Smooth muscle cell (in vitro differentiated cells): ENCODE measurements around the gene PLA2G3. TPM values are rescaled to one million over a fixed set of nuclear protein-coding genes. Genes with fewer than 3 reads are reported as not detected.
A peak's percentile ranks its signal among the peaks of the same experiment; 100 is the strongest.

Experiments
- DNase-seq: peaks from one replicate; lab custom pipeline; 2025; ENCODE audit not compliant: unreplicated experiment; lab: John Stamatoyannopoulos, UW
- H2AFZ ChIP-seq: fragments of 200-600 bp; sonication (generic); 2 replicates; pipeline ENCODE4 v1.6.0; 2016; ENCODE audit warnings: antibody characterized with exemption, low read depth, mild to moderate bottlenecking
- H3F3A ChIP-seq: fragments of 200-600 bp; sonication (generic); 2 replicates; pipeline ENCODE4 v1.6.0; 2017; ENCODE audit warnings: antibody characterized with exemption, low read depth
- H3K27ac ChIP-seq: fragments of 200-600 bp; sonication (generic); 2 replicates; pipeline ENCODE4 v1.5.1; 2016; ENCODE audit warnings: low read depth, mild to moderate bottlenecking
- H3K27me3 ChIP-seq: fragments of 200-600 bp; sonication (generic); 2 replicates; pipeline ENCODE4 v1.6.1; 2016; ENCODE audit warnings: low read depth, mild to moderate bottlenecking
- H3K36me3 ChIP-seq: fragments of 200-600 bp; sonication (generic); 2 replicates; pipeline ENCODE4 v1.5.1; 2016; ENCODE audit warnings: low read depth
- H3K4me1 ChIP-seq: fragments of 200-600 bp; sonication (generic); 2 replicates; pipeline ENCODE4 v1.5.1; 2016; ENCODE audit warnings: low read depth
- H3K4me2 ChIP-seq: fragments of 200-600 bp; sonication (generic); 2 replicates; pipeline ENCODE4 v1.6.0; 2016; ENCODE audit warnings: mild to moderate bottlenecking
- H3K4me3 ChIP-seq: fragments of 200-600 bp; sonication (generic); 2 replicates; pipeline ENCODE4 v1.5.1; 2016; ENCODE audit warnings: mild to moderate bottlenecking
- H3K79me2 ChIP-seq: fragments of 200-600 bp; sonication (generic); 2 replicates; pipeline ENCODE4 v1.6.0; 2016; ENCODE audit warnings: low read depth, mild to moderate bottlenecking
- H3K9ac ChIP-seq: fragments of 200-600 bp; sonication (generic); 2 replicates; pipeline ENCODE4 v1.6.0; 2016; ENCODE audit warnings: low read depth
- H3K9me3 ChIP-seq: fragments of 200-600 bp; sonication (generic); replicated peaks from 2 replicates; pipeline ENCODE4 v1.5.1; 2016; ENCODE audit warnings: low read depth
- H4K20me1 ChIP-seq: fragments of 200-600 bp; sonication (generic); 2 replicates; pipeline ENCODE4 v1.6.0; 2016; ENCODE audit warnings: low read depth
- WGBS: methylation state at CpG from one replicate; pipeline ENCODE4 v1.1.7; 2016; ENCODE audit warnings: low lambda C conversion rate; 5-methylcytosine and 5-hydroxymethylcytosine counted together
- polyA plus RNA-seq: library from polyadenylated mRNA; unstranded; fragments of >200 nt; fragmentation: Nextera tagmentation; extraction: Ambion mirVana; gene quantifications from 2 replicates; pipeline ENCODE4 v1.2.1, GENCODE V29; 2016
- total RNA-seq: library from RNA; depleted of rRNA; stranded (reverse); fragments of >200 nt; gene quantifications from 2 replicates; pipeline ENCODE4 v1.2.3, GENCODE V29; 2014
- TF ChIP-seq, protein P1 (sequence below): fragments of 200-600 bp; sonication (generic); IDR thresholded peaks from 2 replicates; pipeline ENCODE4 v1.5.1; 2017; ENCODE audit warnings: borderline replicate concordance, mild to moderate bottlenecking, antibody characterized with exemption; ENCODE audit not compliant: insufficient read depth, poor library complexity, severe bottlenecking

PLA2G3 gene
- total and polyA plus RNA-seq, 2 experiments from 2014 or later = 0.04 TPM; not detected in 1

DNA sequence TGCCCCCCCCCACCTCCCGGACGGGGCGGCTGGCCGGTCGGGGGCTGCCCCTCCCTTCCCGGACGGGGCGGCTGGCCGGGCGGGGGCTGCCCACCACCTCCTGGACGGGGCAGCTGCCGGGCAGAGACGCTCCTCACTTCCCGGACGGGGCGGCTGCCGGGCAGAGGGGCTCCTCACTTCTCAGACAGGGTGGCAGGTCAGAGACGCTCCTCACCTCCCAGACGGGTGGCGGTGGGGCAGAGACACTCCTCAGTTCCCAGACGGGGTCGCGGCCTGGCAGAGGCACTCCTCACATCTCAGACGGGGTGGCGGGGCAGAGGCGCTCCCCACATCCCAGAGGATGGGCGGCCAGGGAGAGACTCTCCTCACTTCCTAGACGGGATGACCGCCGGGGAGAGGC lies 43.7 kb upstream of the PLA2G3 start:
- H3K79me2 ChIP-seq = peaks cover 45% of the 10 kb centered on the region
- TF ChIP-seq, protein P1, sequence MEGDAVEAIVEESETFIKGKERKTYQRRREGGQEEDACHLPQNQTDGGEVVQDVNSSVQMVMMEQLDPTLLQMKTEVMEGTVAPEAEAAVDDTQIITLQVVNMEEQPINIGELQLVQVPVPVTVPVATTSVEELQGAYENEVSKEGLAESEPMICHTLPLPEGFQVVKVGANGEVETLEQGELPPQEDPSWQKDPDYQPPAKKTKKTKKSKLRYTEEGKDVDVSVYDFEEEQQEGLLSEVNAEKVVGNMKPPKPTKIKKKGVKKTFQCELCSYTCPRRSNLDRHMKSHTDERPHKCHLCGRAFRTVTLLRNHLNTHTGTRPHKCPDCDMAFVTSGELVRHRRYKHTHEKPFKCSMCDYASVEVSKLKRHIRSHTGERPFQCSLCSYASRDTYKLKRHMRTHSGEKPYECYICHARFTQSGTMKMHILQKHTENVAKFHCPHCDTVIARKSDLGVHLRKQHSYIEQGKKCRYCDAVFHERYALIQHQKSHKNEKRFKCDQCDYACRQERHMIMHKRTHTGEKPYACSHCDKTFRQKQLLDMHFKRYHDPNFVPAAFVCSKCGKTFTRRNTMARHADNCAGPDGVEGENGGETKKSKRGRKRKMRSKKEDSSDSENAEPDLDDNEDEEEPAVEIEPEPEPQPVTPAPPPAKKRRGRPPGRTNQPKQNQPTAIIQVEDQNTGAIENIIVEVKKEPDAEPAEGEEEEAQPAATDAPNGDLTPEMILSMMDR = no peak
- H3K4me2 ChIP-seq = no peak overlapping the region
- WGBS = 95% methylated on average over 17 of the region's 30 CpGs
- H3K9me3 ChIP-seq = no peaks in the 10 kb centered on the region
- H3K27me3 ChIP-seq = no peaks in the 10 kb centered on the region
- no peaks in the 10 kb centered on the region for H3K36me3 ChIP-seq
- H2AFZ ChIP-seq = no peak overlapping the region
- H3K4me1 ChIP-seq = no peaks in the 10 kb centered on the region
- no peak overlapping the region for H3K9ac ChIP-seq
- no peak overlapping the region for H3K4me3 ChIP-seq
- no peak overlapping the region for H3K27ac ChIP-seq
- peaks cover 22% of the 10 kb centered on the region for H4K20me1 ChIP-seq
- H3F3A ChIP-seq = no peaks in the 10 kb centered on the region
- DNase-seq = no peak

DNA sequence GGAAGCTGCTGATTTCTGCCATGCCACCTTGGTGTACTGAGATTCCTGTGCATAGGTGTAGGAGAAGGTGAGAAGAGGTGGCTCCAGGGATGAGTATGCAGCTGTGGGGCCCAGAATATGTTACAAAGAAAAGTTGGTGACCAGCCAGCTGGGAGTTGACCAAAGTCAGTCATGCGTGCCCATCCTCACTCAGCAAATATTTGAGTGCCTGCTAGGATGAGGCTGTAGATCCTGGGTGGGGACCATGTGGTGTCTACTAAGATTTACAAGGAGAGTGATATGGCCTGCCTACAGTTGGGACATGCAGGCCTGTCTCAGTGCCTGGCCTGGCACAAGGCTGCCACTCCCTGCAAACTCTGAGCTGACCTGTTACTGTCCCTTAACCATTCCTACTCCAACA lies 39.0 kb upstream of the PLA2G3 start:
- Histone ChIP-seq H3K9ac (no peak overlapping the region), H3K27me3 (no peaks in the 10 kb centered on the region), H3K27ac (no peak overlapping the region), H3K4me3 (no peak overlapping the region), H4K20me1 (peaks cover 12% of the 10 kb centered on the region), H3F3A (peaks cover 3% of the 10 kb centered on the region), H3K79me2 (peaks cover 55% of the 10 kb centered on the region), H3K36me3 (no peaks in the 10 kb centered on the region), H2AFZ (no peak overlapping the region), H3K4me2 (no peak overlapping the region), H3K4me1 (no peaks in the 10 kb centered on the region), H3K9me3 (no peaks in the 10 kb centered on the region)
- 94% methylated on average over 1 of the region's 1 CpG for WGBS
- no peak for DNase-seq
- TF ChIP-seq, protein P1 = no peak

DNA sequence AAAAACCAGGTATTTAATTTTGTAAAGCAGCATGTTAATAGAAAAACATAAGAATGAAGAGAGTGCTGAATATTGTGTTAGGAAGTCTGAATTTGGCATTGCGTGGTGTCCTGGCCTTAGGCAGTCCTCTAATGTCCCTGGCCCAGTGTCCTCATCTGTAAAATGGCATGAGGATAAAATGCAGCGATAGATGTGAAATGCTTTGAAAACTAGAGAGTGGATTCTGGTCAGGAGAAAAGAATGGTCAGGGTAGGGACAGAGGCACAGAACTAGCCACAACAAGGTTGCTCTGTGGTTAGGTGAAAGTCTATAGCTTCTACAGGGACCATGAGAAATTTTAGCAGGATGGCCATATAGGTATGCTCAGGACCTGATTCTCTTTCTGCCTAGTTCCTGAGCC lies 38.6 kb upstream of the PLA2G3 start:
- Histone ChIP-seq H4K20me1 (peaks cover 17% of the 10 kb centered on the region), H3K9ac (no peak overlapping the region), H2AFZ (no peak overlapping the region), H3K27ac (peak overlapping the region; percentile 84), H3K36me3 (no peaks in the 10 kb centered on the region), H3K4me2 (no peak overlapping the region), H3K27me3 (no peaks in the 10 kb centered on the region), H3K4me3 (no peak overlapping the region), H3K79me2 (peaks cover 56% of the 10 kb centered on the region), H3F3A (peaks cover 7% of the 10 kb centered on the region), H3K9me3 (no peaks in the 10 kb centered on the region), H3K4me1 (no peaks in the 10 kb centered on the region)
- WGBS = 98% methylated on average over 2 of the region's 2 CpGs
- TF ChIP-seq, protein P1 = no peak
- no peak for DNase-seq

GRCh38 chr22:31177420-31178162 lies 37.3 kb upstream of the PLA2G3 start:
- Histone ChIP-seq H3K4me3 (no peak overlapping the region), H3K36me3 (no peaks in the 10 kb centered on the region), H3K79me2 (peaks cover 58% of the 10 kb centered on the region), H3K9me3 (no peaks in the 10 kb centered on the region), H2AFZ (no peak overlapping the region), H3K4me1 (peaks cover 3% of the 10 kb centered on the region), H3F3A (peaks cover 13% of the 10 kb centered on the region), H4K20me1 (peaks cover 24% of the 10 kb centered on the region), H3K9ac (peak overlapping the region; percentile 39), H3K4me2 (peak overlapping the region; percentile 2), H3K27ac (peak overlapping the region; percentile 84), H3K27me3 (no peaks in the 10 kb centered on the region)
- no peak for DNase-seq
- TF ChIP-seq, protein P1 = no peak
- 61% methylated on average over 6 of the region's 6 CpGs for WGBS
